Measurements from ENCODE around the gene RANBP3.

Gene RANBP3

GRCh38 chr19:5947435-5947834, 30.5 kb downstream of the RANBP3 start:
- DNase-seq = peak; percentile 92 to 94

- peak in 1 of 2 donors; percentile 28 for DNase-seq
These were observed 34.3 kb downstream of the RANBP3 start for GRCh38 chr19:5943623-5944022.

GRCh38 chr19:5943045-5943444, 34.9 kb downstream of the RANBP3 start:
- DNase-seq = no peak

- no peak for DNase-seq
These were observed 36.3 kb downstream of the RANBP3 start for GRCh38 chr19:5941673-5942072.

- DNase-seq = no peak
These were observed 37.4 kb downstream of the RANBP3 start for GRCh38 chr19:5940260-5941208.

- DNase-seq = no peak
These were observed 40.4 kb downstream of the RANBP3 start for GRCh38 chr19:5937550-5937949.

GRCh38 chr19:5936292-5936592, 41.7 kb downstream of the RANBP3 start:
- DNase-seq = no peak

GRCh38 chr19:5935473-5936291, 42.3 kb downstream of the RANBP3 start:
- no peak for DNase-seq

- DNase-seq = no peak
These were observed 43.0 kb downstream of the RANBP3 start for GRCh38 chr19:5934774-5935472.

GRCh38 chr19:5934069-5934401, 43.9 kb downstream of the RANBP3 start:
- no peak for DNase-seq

GRCh38 chr19:5933391-5934068, 44.4 kb downstream of the RANBP3 start:
- DNase-seq = no peak

- DNase-seq = no peak
These were observed 45.2 kb downstream of the RANBP3 start for GRCh38 chr19:5932609-5933262.

GRCh38 chr19:5932146-5932545, 45.8 kb downstream of the RANBP3 start:
- DNase-seq = no peak

- no peak for DNase-seq
These were observed 46.7 kb downstream of the RANBP3 start for GRCh38 chr19:5931251-5931650.

- DNase-seq = no peak
These were observed 48.3 kb downstream of the RANBP3 start for GRCh38 chr19:5929625-5930024.

- no peak for DNase-seq
These were observed 48.8 kb downstream of the RANBP3 start for GRCh38 chr19:5929179-5929578.

GRCh38 chr19:5927441-5927821, 50.5 kb downstream of the RANBP3 start:
- no peak for DNase-seq

GRCh38 chr19:5926641-5927440, 51.1 kb downstream of the RANBP3 start:
- no peak for DNase-seq

GRCh38 chr19:5925830-5926427, 52.0 kb downstream of the RANBP3 start:
- DNase-seq = no peak

- DNase-seq = no peak
These were observed 54.6 kb downstream of the RANBP3 start for GRCh38 chr19:5923356-5923755.

- DNase-seq = no peak
These were observed 55.8 kb downstream of the RANBP3 start for GRCh38 chr19:5922161-5922545.

Measured in inflammatory macrophage (primary cell).